K562 treated with DMSO at 1 percent for 48 hours (cell line): ENCODE data around the gene OXSR1. TPM values are rescaled to one million over a fixed set of nuclear protein-coding genes. Genes with fewer than 3 reads are reported as not detected.

Source experiments
- total RNA-seq: library from RNA; unstranded; fragments of 300-600 nt; gene quantifications from 2 replicates; pipeline ENCODE4 v1.2.3, GENCODE V29; 2022; ENCODE audit warnings: low replicate concordance; ENCODE audit errors: extremely low read depth

OXSR1 gene
- not detected in 2 replicates for total RNA-seq

DNA sequence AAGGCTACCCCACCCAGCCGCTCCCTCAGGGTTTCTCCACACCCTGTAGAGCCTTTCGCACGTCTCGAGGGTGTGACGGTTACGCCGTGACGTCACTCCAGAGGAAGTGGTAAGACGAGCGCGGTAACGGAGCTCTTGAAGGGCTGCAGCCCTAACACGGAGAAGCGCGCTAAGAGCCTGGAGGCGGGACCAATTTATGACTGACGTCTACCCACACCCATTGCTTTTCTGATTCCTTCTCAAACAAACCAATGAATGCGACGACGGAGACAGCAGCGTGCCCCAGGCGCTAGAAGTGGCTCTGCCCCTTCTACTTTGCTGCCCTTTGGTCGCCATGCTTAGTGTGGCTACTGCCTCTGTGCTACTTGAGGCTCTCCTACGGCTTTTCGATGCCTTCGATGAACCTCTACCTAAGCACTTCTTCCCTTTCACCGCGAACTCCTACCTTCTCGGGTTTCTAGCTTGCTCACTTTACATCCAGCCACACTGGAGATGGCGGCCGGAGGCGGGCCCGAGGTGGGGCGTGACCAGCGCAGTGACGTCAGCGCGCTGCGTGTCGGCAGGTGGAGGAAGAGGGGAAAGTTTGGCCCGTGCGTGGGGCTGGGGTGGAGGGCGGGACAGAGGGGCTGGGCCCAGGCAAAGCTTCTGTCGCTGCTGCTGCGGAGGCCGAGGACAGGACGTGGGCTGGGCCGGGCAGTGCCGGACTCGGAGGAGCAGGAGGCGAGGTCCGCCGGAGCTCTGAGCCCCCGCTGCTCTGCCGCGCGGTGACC, at the start of gene OXSR1:
TSS of gene OXSR1 (plus strand) at position 586 of the 770 bp plus-strand sequence. CDS start 340 bp downstream, outside the sequence.

DNA sequence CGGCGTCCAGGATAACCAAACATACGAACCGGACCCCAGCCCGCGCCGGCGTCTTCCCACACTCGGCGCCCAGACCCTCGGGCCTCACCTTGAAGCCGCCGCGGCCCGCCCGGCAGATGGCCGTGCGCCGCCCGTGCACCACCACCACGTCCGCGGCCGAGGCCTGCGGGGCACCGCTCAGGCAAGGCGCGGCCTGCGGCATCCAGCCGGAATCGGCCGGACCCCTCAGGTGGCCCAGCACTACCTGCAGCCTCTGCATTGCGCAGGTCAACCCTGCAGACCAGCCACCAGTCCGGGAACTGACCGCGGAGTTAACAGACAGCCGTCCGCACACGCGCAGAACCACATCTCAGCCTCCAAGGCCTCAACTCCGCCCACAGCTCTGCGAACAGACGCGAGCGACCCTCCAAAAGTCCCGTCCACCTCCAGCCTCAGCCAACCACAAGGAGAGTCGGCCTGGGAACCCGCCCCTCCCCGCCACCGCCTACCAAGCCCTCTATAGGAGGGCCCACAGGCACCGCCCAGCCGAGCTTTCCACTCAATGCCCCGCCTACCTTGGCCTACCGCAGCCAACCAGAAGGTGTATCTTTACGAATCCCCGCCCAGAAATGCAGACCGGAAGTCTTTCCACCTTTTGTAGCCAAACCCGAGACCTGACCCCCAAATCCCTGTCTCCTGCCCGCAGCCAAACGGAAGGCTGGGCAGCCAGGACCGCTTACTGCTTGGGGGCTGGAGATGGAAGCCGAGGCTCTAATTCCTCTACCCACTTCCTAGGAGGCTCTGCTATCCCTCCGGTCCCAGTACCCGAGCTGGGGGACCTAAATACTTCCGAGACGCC, 28.3 kb upstream of the OXSR1 start, which contains the start of gene ACAA1:
TSS of gene ACAA1 (minus strand) at position 351 of the 838 bp plus-strand sequence. CDS start at position 259, 92 bp downstream.

DNA sequence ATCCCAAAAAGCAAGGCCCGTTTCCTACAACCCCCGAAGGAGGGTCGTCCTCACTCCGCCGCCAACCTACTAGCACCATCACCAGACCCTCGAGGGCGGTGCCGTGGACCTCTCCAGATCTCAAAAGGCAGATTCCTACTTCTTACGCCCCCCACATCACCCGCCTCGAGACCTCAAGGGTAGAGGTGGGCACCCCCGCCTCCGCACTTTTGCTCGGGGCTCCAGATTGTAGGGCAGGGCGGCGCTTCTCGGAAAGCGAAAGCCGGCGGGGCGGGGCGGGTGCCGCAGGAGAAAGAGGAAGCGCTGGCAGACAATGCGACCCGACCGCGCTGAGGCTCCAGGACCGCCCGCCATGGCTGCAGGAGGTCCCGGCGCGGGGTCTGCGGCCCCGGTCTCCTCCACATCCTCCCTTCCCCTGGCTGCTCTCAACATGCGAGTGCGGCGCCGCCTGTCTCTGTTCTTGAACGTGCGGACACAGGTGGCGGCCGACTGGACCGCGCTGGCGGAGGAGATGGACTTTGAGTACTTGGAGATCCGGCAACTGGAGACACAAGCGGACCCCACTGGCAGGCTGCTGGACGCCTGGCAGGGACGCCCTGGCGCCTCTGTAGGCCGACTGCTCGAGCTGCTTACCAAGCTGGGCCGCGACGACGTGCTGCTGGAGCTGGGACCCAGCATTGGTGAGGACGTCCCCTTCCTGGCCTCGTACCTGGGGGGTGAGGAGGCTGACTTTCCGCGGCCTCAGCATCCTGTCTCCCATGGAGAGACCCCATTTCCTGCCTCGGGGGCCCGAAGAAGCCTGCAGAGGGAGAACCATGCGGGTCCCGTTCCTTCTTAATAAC, 26.8 kb upstream of the OXSR1 start, which contains the start of gene MYD88:
TSS of gene MYD88 (plus strand) at position 313 of the 842 bp plus-strand sequence. CDS start at position 353, 40 bp downstream.

DNA sequence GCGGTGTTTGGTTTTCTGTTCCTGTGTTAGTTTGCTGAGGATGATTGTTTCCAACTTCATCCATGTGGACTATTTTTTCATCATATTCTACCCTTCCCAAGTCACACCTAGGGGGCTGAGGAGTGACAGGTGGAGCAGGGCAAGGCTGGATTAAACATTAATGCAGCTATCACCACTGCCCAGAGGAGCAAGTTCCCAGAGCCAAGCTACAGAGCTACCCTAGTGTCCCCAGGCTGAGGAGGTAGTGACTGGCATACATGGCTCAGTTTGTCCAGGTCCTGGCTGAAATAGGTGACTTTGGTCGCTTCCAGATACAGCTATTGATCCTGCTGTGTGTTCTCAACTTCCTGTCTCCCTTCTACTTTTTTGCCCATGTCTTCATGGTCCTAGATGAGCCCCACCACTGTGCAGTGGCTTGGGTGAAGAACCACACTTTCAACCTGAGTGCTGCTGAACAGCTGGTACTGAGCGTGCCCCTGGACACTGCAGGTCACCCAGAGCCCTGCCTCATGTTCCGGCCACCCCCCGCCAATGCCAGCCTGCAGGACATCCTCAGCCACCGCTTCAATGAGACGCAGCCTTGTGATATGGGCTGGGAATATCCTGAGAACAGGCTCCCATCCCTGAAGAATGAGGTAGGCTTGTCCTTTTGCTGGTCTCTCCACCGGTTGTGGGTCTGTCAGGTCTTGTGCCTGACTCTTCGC, 100.4 kb downstream of the OXSR1 start, which contains the start of gene SLC22A13:
TSS of gene SLC22A13 (plus strand) at position 209 of the 704 bp plus-strand sequence. CDS start at position 258, 49 bp downstream.

DNA sequence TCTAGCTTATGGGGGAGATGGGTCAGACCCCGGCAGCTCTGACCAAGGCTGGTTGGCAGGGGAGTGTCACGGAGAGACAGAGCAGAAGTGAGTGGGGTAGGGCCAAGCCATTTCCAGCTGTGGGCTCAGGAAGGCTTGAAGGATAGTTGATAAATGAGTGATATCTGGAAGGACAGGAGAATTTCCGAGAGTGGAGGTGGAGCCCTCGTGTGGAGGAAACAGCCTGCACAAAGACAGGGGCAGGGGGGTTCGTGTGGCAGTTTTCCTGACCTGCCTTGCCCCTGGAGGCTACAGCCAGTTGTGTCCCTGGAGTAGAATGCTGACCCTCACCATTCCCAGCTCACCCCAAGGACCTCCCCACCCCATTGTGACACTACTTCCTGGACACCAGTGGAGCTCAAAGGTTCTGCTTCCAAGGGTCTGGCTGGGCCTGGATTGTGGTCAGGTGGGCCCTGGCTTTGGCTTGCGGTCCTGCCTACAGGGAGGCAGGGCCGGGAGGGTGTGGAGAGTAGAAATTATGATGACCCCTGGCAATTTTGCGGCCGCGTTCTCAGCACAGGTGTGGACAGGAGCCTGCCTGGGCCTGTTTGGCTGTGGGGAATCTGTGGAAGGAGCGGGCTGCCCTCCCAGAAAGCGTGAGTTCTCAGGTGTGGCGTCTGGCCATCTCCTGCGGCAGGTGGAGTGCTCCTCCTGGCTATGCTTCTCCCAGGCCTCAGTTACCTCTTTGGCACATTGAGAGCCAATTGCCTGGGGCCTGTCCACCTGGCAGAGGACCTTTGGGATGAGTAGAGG, 116.8 kb downstream of the OXSR1 start, which contains the start of gene SLC22A14:
TSS of gene SLC22A14 (plus strand) at position 400 of the 792 bp plus-strand sequence. CDS start 23,733 bp downstream, outside the sequence.

Other genes with a start within 250 kb of the OXSR1 start
- gene VILL, start 174.8 kb upstream of the OXSR1 start, total RNA-seq, result not detected in 2 replicates
- gene PLCD1, start 135.9 kb upstream of the OXSR1 start, total RNA-seq, result not detected in 2 replicates
- not detected in 2 replicates for gene DLEC1, start 126.3 kb upstream of the OXSR1 start, total RNA-seq
- not detected in 2 replicates for gene ACAA1, start 28.4 kb upstream of the OXSR1 start, total RNA-seq
- 365 TPM in 1 of 2 replicates, not detected in the other for gene MYD88, start 26.9 kb upstream of the OXSR1 start, total RNA-seq
- not detected in 2 replicates for gene SLC22A13, start 100.3 kb downstream of the OXSR1 start, total RNA-seq
- gene SLC22A14, start 116.8 kb downstream of the OXSR1 start, total RNA-seq, result not detected in 2 replicates
- gene XYLB, start 181.2 kb downstream of the OXSR1 start, total RNA-seq, result not detected in 2 replicates